Stimulated activated CD8-positive, alpha-beta memory T cell treated with anti-CD3 and anti-CD28 coated beads, Interleukin-12 subunit alpha, Interleukin-12 subunit beta, amount 100 ng/mL, for 1 hour (primary cell): Measurements from ENCODE around the gene ARHGAP21.
"Not testable (repeated sequence)": the region's sequence is repeated elsewhere in the genome, so short reads cannot be mapped to it uniquely, and the experiment has no call there.

Experiments
- DNase-seq: peaks from one replicate; pipeline ENCODE4 v3.0.0-alpha.2; 2020; ENCODE audit warnings: low read depth

Gene ARHGAP21

DNA sequence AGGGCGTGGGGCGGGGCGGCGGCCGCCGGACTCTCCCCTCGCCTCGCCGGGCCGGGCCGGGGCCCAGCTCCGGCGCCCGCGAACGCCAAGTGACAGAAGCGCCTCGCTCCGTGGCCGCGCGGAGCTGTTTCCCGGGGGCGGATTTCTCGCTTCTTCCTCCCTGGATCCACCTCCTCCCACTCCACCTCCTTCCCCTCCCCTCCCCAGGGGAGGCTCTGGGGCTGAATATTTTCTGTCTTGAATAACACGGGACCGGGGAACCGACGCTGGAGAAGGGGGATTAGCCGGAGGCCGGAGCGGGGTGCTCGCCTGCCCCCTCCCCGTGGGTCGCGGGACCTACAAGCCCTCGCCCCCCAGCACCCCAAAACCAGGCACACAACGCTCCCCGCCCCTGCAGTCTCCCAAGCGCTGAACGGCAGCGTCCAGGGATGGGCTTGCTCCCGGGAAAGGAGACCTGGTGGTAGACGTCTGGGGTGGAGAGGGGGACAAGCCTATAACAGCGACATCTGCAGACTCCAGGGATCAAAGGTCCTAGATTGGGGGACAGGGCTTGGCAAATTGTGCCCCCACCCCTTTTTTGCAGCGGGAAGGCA, at the start of gene ARHGAP21:
TSS of gene ARHGAP21 (minus strand) at position 100 of the 593 bp plus-strand sequence. CDS start 1,988 bp downstream, outside the sequence.
- DNase-seq = no peak

DNA sequence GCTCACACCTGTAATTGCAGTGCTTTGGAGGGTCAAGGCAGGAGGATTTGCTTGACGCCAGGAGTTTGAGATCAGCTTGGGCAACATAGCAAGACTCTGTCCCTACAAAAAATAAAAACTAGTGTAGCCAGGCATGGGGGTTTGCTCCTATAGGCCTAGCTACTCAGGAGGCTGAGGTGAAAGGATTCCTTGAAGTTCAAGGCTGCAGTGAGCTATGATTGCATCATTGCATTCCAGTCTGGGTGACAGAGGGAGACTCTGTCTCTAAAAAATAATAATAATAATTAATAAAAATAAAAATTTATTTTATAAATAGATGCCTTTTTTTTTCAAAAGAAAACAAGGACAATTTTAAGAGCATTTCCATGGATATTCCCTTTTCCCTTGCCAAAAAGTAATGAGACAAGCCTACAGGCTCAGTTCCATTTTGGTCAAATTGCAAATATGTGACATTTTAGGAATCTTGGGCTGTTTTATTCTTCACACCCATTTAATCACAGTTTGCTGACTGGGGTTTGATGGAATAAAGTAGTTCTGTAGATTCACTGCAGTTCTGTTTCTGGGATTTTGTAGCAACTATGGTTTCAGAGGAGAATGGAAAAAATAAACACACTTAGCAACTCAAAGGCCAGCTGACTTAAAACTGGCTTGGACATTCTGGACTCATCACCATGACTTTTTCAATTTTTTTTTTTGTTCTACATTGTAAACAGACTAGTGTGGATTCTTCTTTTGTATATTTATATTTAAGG, 48.4 kb upstream of the ARHGAP21 start:
- DNase-seq = no peak

DNA sequence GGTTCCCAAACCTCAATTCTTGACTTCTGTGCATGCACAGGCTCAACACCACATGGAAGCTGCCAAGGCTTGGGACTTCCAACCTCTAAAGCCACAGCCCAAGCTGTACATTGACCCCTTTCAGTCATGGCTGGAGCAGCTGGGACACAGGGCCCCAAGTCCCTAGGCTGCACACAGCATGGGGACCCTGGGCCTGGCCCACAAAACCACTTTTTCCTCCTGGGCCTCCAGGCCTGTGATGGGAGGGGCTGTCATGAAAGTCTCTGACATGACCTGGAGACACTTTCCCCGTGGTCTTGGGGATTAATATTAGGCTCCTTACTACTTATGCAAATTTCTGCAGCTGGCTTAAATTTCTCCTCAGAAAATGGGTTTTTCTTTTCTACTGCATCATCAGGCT, 41.3 kb upstream of the ARHGAP21 start:
- DNase-seq = not testable (repeated sequence)

DNA sequence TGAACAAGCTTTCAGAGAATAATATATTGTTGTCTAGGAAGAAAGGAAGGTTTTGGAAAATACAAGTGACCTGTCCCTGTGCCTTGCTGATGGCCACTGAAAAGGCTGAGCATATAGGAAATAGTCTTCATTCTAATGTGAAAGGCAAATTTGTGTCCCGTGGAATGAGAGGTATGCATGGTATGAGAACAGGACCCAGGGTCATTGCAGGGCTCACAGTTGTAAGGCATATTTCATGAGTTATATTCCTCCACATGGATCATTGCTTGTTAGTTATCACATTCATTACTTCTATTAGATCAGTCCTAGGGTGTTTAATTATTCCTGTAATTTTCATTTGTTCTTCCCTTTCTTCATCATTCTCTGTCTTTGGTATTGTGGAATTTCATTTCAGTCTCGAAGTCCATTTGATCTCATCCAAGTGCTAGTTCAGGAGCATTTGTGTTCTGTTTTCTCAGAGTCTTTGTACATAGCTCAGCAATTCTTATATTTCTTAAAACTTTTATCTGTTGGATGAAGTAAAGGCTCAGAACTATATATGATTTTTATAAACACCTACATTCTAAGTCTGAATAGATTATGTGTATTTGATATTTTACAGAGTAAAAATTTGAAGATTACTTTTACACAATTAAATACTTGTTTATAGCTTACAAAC, 39.4 kb upstream of the ARHGAP21 start:
- no peak for DNase-seq

DNA sequence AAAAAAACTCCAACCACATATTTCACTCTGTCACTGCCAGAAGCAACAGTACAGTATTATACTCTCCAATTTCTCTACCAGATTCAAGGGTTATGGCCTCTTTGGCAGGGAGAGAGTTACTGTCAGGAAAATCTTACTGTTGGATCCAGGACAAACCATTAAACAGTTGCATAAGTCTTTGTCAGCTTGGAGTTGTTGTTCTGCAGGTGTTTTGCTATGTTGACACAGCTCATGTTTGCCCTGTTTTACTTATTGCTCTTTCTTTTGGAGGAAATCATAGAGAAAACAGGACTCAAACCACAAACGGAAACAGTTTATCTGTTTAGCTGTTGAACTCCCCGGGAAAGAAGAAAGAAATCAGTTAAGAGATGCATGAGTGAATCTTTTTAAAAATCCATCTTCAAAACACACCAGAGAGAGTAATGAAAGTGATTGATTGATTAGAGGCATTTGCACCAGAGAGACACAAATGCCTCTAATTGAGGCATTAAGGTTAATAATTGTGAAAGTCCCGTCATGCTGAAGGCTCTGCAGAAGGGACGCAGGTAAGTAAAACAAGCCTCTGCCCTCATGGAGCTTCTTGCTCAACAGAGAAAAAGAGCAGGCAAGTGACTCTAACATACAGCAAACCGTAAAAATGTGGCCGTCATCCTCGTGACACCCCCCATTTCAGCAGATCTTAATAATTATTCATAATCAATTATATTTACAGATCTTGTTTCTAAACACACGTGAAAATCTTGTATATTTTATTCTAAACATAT, 38.7 kb upstream of the ARHGAP21 start:
- DNase-seq = no peak

DNA sequence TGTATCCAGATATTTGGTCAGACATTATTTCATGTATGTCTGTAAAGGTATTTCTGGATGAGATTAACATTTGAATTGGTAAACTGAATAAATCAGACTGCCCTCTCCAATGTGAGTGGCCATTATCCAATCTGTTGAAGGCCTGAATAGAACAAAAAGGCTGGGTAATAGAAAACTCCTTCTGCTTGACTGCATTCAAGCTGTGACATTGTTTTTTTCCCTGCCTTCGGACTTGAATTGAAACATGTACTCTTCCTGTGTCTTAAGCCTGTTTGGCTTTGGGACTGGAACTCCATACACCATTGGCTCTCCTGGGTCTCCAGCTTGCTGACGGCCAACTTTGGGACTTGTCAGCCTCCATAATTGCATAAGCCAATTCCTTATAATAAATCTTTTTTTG, 36.0 kb upstream of the ARHGAP21 start:
- no peak for DNase-seq

DNA sequence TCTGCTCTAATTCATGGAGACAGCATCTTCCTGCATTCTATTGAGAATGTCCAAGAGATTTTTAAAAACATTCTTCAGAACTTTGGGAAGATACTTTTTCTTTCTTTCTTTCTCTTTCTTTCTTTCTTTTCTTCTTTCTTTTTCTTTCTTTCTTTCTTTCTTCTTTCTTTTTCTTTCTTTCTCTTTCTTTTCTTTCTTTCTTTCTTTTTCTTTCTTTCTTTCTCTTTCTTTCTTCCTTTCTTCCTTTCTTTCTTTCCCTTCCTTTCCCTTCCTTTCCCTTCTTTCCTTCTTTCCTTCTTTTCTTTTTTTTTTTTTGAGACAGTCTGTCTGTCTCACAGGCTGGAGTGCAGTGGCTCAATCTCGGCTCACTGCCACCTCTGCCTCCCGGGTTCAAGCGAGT, 34.6 kb upstream of the ARHGAP21 start:
- not testable (repeated sequence) for DNase-seq

DNA sequence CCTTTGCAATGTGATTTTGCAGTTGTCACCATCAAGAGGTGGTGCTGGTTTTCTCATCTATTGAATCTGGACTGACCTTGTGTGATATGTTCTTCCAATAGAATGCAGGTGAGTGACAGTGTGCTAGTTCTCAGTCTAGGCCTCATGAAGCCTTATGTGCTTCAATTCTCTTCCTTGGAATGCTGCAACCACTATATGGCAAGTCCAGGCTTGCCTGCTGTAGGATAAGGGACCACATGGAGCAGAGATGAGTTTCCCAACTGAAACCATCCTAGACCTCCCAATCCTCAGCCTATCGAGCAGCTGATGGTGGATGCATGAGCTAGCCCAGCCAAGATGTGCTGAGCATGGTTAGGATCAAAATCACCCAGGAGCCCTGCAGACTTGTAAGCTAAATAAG, 32.6 kb upstream of the ARHGAP21 start:
- no peak for DNase-seq

DNA sequence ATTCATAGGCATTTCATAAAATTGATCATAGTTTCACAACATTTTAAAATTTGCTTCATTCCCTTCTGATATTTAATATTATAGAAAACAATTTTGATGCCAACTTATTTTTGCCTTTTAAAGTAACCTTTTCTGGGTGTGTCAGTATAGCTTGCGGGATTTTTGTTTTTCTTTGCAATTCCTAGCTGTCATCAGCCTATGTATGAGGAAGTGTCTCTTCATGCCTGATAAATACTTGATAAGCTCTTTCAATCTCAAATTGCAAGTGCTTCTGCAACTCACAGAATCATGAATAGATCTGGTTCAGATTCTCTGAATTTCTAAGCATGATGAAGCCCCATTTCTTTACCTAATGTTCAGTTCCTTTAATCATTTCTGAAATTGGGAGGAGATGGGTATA, 28.0 kb upstream of the ARHGAP21 start:
- DNase-seq = no peak

DNA sequence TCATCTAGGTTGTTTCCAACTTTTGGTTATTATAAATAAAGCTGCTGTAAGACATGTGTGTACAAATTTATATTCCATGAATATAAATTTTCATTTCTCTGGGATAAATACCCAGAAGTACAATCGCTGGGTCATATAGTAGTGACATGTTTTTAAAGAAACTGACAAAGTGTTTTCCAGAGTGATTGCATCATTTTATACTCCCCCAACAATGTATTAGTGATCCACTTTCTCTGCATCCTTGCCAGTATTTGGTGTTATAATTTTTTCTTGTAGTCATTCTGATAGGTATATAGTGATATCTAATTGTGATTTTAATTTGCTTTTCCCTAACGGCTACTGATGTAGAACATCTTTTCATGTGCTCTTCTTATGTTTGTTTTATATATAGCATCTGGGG, 27.0 kb upstream of the ARHGAP21 start:
- no peak for DNase-seq

DNA sequence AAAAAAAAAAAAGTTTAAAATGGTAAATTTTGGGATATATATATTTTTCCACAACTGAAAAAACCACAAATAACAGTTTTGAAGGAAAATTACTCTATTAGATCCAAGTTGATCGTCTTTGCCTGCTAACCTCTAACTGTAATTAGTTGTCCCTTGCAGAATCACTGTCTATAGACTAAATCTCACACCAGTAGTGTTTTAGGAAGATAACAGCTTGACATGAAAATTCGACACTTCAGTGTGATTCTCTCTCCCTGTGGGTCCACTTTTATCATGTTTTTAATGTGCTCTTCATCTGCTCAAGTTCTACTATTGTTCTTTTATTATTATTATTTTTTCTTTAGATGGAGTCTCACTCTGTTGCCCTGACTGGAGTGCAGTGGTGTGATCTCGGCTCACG, 24.5 kb upstream of the ARHGAP21 start:
- DNase-seq = no peak

DNA sequence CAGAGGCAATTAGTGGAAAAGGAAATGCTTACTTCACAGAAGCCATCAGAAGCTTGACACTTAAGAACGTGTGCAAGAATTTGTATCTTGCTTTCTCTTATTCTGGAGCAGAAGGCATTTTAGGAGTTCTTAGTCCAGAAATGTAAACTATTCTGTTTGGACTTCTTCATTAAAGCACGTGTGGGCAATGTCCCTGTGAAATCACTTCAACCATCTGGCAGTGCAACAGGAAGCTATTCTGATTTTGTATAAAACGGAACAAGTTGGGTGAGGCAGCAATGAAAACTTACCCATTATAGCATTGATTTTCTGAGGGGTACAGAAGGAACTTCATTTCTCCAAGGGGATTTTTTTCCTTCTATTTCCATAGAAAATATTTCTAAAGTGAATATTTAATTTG, 21.3 kb upstream of the ARHGAP21 start:
- DNase-seq = no peak

DNA sequence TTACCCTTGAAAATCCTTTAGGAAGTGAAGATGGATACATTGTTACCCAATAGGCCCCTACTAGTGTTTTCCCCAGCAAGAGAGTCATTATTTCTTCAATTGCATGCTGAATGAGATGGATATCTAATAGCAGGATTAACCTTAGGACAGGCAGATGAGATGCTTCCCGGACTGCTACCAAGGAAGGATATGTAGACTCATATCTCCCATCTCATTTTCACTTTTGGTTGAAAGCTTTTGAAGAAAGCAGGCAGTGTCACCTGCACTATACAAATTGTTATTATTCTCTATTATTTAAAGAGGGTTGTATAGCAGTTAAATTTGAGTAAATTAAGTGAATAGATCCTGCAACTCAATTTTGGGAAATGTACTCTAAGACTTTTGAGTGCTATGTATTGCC, 17.0 kb upstream of the ARHGAP21 start:
- DNase-seq = no peak

DNA sequence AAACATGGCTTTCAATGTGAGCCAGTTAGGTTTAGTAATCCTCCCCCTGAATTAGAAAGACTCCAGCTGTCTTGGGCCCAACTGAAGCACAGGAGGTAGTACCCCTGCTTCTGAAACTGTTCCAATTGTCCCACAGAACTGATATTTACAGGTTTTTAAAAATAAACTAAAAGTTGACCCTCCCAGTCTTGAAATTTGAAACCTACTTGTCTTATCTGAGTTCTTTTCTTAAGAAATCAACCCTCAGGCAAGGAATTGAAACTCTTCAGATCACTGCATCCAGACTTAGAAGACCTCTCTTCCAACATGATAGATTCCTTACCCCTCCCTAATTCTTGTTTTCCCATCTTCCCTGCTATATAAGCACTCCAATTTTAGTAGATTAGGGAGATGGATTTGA, 13.3 kb upstream of the ARHGAP21 start:
- DNase-seq = no peak

DNA sequence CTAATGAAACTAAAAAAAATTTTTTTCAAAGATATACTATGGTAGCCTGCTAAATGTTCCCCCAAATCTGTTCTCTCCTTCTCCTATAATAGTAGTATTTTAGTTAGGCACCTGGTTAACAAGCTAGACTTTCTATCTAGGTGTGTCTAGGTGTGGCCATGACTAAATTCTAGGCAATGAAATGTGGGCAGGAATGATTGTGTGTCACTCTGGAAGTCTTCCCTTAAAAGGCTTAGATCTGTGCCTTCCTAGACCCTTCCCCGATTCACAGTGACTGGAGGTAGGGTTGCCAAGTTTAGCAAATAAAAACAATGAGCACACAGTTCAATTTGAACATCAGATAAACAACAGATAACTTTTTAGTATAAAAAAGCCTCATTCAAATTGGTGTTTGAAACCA, 8.3 kb upstream of the ARHGAP21 start:
- DNase-seq = no peak

DNA sequence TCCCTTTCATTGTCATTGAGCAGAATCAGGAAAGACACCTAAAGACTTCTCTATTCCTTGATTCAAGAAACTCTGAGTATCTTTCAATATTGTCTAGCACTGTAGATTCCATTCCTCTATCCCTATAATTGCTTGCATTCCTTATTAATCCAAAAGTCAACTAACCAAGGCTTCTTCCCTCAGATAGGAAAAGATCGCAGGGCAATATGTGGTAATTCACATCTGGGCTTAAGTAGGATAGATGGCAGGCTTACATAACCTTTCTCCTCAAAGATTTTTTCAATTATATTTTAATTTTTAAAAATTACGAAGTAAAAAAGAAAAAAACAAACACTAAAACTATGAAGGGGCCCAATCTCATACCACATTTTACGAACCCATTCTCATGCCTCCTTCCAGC, 7.1 kb upstream of the ARHGAP21 start:
- no peak for DNase-seq

DNA sequence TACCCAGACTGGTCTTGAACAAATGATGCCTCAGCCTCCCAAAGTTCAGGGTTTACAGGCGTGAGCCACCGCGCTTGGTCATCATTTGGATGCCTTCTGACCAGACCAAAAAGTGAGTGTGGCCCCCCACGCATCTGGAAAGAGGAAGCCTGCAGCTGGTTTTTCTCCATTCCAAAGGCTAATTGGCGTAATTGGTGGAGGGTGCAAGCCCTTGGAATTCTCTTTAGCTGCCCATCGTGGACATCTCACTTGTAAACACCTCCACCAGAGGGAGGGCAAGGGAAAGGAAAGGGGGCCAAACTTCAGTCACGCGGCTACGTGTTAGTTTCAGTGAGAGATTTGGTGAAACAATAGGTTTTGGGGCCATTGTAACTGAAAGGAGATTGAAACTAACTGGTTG, 4.1 kb upstream of the ARHGAP21 start:
- DNase-seq = no peak

DNA sequence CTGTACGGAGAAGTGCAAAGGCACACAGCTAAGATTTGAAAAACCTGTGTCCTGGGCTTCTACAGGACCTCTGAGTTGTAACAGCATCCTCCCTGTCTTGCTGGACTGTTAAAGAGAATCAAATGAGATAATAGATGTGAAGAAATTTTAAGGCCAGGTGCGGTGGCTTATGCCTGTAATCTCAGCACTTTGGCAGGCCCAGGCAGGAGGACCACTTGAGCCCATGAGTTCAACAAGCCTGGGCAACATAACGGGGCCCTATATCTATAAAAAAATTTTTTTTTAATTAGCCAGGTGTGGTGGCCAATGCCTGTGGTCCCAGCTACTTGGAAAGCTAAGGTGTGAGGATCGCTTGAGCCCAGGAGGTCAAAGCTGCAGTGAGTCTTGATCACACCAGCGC, 2.9 kb upstream of the ARHGAP21 start:
- DNase-seq = no peak

DNA sequence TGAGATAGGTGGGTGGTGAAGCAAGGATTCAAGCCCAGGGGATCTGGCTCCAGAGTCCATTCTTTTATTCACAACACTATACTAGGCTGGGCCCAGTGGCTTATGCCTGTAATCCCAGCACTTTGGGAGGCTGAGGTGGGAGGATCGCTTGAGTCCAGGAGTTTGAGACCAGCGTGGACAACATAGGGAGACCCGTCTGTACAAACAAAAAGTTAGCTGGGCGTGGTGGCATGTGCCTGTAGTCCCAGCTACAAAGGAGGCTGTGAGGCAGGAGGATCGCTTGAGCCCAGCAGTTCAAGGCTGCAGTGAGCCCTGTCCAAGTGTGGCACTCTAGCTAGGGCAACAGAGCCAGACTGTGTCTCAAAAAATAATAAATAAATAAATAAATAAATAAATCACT, 2.3 kb upstream of the ARHGAP21 start:
- DNase-seq = not testable (repeated sequence)

DNA sequence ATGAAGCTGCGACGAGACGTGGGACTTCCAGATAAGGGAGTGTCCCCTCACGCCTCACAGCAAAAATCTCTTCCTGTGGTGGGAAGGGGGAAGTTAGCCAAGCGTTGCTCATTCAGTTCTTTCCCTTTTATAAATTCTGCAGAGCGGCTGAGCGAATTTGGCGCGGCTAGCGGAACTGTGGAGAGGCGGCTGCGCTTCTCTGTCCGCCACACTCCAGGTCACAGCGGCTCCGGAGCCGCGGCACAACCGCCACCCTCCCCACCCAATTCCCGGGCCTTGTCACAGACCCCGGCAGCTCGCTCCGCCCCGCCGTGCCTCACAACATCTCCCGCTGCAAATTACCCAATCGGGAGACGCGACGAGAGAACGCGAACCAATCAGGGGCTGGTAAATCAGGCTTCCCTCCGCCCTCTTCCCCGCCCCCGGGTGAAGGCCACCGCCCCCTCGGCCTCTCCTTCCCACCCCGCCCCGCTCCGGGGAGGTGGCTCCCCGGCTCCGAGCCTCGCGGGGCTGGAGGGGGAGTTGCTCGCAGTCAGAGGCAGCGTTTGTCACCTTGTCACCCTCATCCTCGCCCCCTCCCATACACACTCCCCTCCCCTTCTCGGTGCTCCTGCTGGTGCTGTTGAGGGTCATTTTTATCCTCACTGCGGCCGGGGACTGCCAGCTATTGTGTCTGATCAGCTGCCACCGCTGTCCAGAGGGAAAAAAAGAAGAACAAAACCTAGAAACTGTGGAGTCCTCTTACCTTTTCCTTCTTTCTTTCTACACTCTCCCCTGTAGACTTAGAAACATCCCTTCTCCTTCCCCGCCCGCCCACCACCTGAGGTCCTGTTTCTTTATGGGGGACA, 918 bp upstream of the ARHGAP21 start:
- DNase-seq = peak; percentile 95

DNA sequence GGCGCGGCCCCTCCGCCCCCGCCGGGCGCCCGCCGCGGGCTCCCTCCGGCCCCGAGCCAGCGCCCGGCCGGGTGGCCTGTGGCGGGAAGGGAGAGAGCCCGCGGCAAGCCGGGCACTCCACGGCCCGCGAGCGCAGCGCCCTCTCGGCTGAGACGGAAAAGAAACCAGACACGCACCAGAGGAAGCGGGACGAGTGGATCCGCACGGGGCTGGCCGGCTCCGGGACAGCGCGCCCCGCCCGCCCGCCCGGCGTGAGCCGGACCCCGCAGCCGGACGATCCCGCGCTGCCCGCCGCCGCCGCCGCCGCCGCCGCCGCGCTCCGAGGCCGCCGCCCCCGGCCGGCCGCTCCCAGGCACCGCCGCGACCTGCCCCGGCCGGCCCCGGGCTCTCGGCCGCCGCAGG, 300 bp downstream of the ARHGAP21 start:
- no peak for DNase-seq
